WTC11 (cell line): ENCODE measurements around the gene NDUFAF4.

ENCODE experiments used
- ATF3 ChIP-seq: sonication (generic); formaldehyde crosslinking; conservative IDR thresholded peaks from 2 replicates; pipeline ENCODE4 v1.8.1; 2022; ENCODE audit warnings: mild to moderate bottlenecking, missing genetic modification reagents
- CREM ChIP-seq: sonication (generic); formaldehyde crosslinking; IDR thresholded peaks from 2 replicates; pipeline ENCODE4 v1.8.1; 2022; ENCODE audit warnings: mild to moderate bottlenecking, missing genetic modification reagents, moderate library complexity
- CTCF ChIP-seq: fragments of 200-600 bp; IDR thresholded peaks from 2 replicates; pipeline ENCODE4 v1.8.0; 2022; ENCODE audit warnings: antibody characterized with exemption
- FOXP4 ChIP-seq: sonication (generic); formaldehyde crosslinking; IDR thresholded peaks from 2 replicates; pipeline ENCODE4 v1.8.0; 2022; ENCODE audit warnings: mild to moderate bottlenecking, missing genetic modification reagents
- JUN ChIP-seq: sonication (generic); formaldehyde crosslinking; IDR thresholded peaks from 2 replicates; pipeline ENCODE4 v1.8.0; 2023; ENCODE audit warnings: mild to moderate bottlenecking, missing genetic modification reagents
- NFYB ChIP-seq: sonication (generic); formaldehyde crosslinking; conservative IDR thresholded peaks from 2 replicates; pipeline ENCODE4 v1.8.0; 2022; ENCODE audit warnings: low read depth, missing genetic modification reagents
- NR1H2 ChIP-seq: sonication (generic); formaldehyde crosslinking; IDR thresholded peaks from 2 replicates; pipeline ENCODE4 v1.9.0; 2021; ENCODE audit warnings: mild to moderate bottlenecking, moderate library complexity, missing genetic modification reagents
- TF ChIP-seq, protein P1 (sequence below): sonication (generic); formaldehyde crosslinking; IDR thresholded peaks from 2 replicates; pipeline ENCODE4 v1.8.1; 2022; ENCODE audit warnings: low read depth, mild to moderate bottlenecking, moderate library complexity, missing genetic modification reagents, borderline replicate concordance
- TF ChIP-seq, protein P2 (sequence below): sonication (generic); formaldehyde crosslinking; IDR thresholded peaks from 2 replicates; pipeline ENCODE4 v1.8.1; 2022; ENCODE audit warnings: mild to moderate bottlenecking, missing genetic modification reagents, moderate library complexity, borderline replicate concordance

- TF ChIP-seq NR1H2 (CRISPR knock-in tag), result no peak
- TF ChIP-seq CTCF, result no peak
- TF ChIP-seq, protein P1, sequence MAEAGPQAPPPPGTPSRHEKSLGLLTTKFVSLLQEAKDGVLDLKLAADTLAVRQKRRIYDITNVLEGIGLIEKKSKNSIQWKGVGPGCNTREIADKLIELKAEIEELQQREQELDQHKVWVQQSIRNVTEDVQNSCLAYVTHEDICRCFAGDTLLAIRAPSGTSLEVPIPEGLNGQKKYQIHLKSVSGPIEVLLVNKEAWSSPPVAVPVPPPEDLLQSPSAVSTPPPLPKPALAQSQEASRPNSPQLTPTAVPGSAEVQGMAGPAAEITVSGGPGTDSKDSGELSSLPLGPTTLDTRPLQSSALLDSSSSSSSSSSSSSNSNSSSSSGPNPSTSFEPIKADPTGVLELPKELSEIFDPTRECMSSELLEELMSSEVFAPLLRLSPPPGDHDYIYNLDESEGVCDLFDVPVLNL (CRISPR knock-in tag), result no peak
- no peak for TF ChIP-seq NFYB (CRISPR knock-in tag)
- TF ChIP-seq ATF3 (CRISPR knock-in tag), result no peak
- no peak for TF ChIP-seq JUN (CRISPR knock-in tag)
- TF ChIP-seq FOXP4 (CRISPR knock-in tag), result no peak
- TF ChIP-seq, protein P2, sequence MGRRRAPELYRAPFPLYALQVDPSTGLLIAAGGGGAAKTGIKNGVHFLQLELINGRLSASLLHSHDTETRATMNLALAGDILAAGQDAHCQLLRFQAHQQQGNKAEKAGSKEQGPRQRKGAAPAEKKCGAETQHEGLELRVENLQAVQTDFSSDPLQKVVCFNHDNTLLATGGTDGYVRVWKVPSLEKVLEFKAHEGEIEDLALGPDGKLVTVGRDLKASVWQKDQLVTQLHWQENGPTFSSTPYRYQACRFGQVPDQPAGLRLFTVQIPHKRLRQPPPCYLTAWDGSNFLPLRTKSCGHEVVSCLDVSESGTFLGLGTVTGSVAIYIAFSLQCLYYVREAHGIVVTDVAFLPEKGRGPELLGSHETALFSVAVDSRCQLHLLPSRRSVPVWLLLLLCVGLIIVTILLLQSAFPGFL, result no peak
- no peak for TF ChIP-seq CREM (CRISPR knock-in tag)
These were observed 8.5 kb downstream of the NDUFAF4 start for GRCh38 chr6:96889146-96889545.
